H9 (cell line): ENCODE results near the gene GLOD4. TPM values are rescaled to one million over a fixed set of nuclear protein-coding genes. Genes with fewer than 3 reads are reported as not detected.
A peak's percentile ranks its signal among the peaks of the same experiment; 100 is the strongest.
"Not testable (repeated sequence)": the region's sequence is repeated elsewhere in the genome, so short reads cannot be mapped to it uniquely, and the experiment has no call there.

Experiments
- DNase-seq: peaks from one replicate; pipeline ENCODE4 v3.0.0-alpha.2; 2017
- H2AFZ ChIP-seq: one replicate; pipeline ENCODE4 v1.6.1; 2013; ENCODE audit warnings: mild to moderate bottlenecking, low read length, control low read depth, moderate library complexity
- H2AK5ac ChIP-seq: 2 replicates; pipeline ENCODE4 v1.6.1; 2013; ENCODE audit warnings: low read length, control low read depth, mixed read lengths; ENCODE audit not compliant: insufficient read length
- H2BK120ac ChIP-seq: one replicate; pipeline ENCODE4 v1.6.1; 2013; ENCODE audit warnings: low read depth, mild to moderate bottlenecking, low read length, control low read depth, inconsistent platforms; ENCODE audit not compliant: poor library complexity, severe bottlenecking
- H2BK12ac ChIP-seq: 2 replicates; pipeline ENCODE4 v1.6.1; 2013; ENCODE audit warnings: low read length, control low read depth, mixed read lengths, low read depth; ENCODE audit not compliant: insufficient read length
- H2BK15ac ChIP-seq: 2 replicates; pipeline ENCODE4 v1.6.1; 2013; ENCODE audit warnings: low read depth, low read length, control low read depth
- H2BK20ac ChIP-seq: one replicate; pipeline ENCODE4 v1.6.1; 2013; ENCODE audit warnings: low read depth, mild to moderate bottlenecking, low read length, control low read depth, inconsistent platforms; ENCODE audit not compliant: poor library complexity, severe bottlenecking
- H2BK5ac ChIP-seq: 2 replicates; pipeline ENCODE4 v1.6.1; 2013; ENCODE audit warnings: low read length, control low read depth, mixed read lengths; ENCODE audit not compliant: insufficient read length
- H3K14ac ChIP-seq: 2 replicates; pipeline ENCODE4 v1.6.1; 2013; ENCODE audit warnings: low read length, control low read depth; ENCODE audit not compliant: insufficient read depth
- H3K18ac ChIP-seq: 2 replicates; pipeline ENCODE4 v1.6.1; 2013; ENCODE audit warnings: low read depth, mild to moderate bottlenecking, mixed read lengths, low read length, control low read depth; ENCODE audit not compliant: insufficient read length
- H3K23ac ChIP-seq: 2 replicates; pipeline ENCODE4 v1.6.1; 2013; ENCODE audit warnings: low read length, control low read depth, mixed read lengths, low read depth; ENCODE audit not compliant: insufficient read length
- H3K23me2 ChIP-seq: 2 replicates; pipeline ENCODE4 v1.6.1; 2013; ENCODE audit warnings: low read depth, mild to moderate bottlenecking, mixed read lengths, low read length, control low read depth; ENCODE audit not compliant: insufficient read length, poor library complexity, severe bottlenecking
- H3K27ac ChIP-seq: 2 replicates; pipeline ENCODE4 v1.5.1; 2013; ENCODE audit warnings: low read length, control low read depth, mixed read lengths, low read depth; ENCODE audit not compliant: insufficient read length
- H3K27me3 ChIP-seq: 2 replicates; pipeline ENCODE4 v1.6.1; 2013; ENCODE audit warnings: low read length, control low read depth, inconsistent platforms; ENCODE audit not compliant: insufficient read depth
- H3K4ac ChIP-seq: 2 replicates; pipeline ENCODE4 v1.6.1; 2013; ENCODE audit warnings: low read depth, mild to moderate bottlenecking, control low read depth, inconsistent platforms, low read length, moderate library complexity
- H3K4me1 ChIP-seq: 2 replicates; pipeline ENCODE4 v1.6.1; 2013; ENCODE audit warnings: low read length, control low read depth, inconsistent platforms; ENCODE audit not compliant: insufficient read depth
- H3K4me2 ChIP-seq: 2 replicates; pipeline ENCODE4 v1.6.1; 2013; ENCODE audit warnings: low read length, control low read depth, mixed read lengths; ENCODE audit not compliant: insufficient read length, insufficient read depth
- H3K56ac ChIP-seq: 2 replicates; pipeline ENCODE4 v1.6.1; 2013; ENCODE audit warnings: low read depth, mild to moderate bottlenecking, mixed read lengths, low read length, control low read depth; ENCODE audit not compliant: insufficient read length
- H3K79me1 ChIP-seq: 2 replicates; pipeline ENCODE4 v1.6.1; 2013; ENCODE audit warnings: low read depth, mild to moderate bottlenecking, moderate library complexity, low read length, control low read depth, inconsistent platforms; ENCODE audit not compliant: insufficient read depth, poor library complexity, severe bottlenecking
- H3K79me2 ChIP-seq: 2 replicates; pipeline ENCODE4 v1.6.1; 2013; ENCODE audit warnings: low read length, control low read depth, inconsistent platforms; ENCODE audit not compliant: insufficient read depth
- H3K9ac ChIP-seq: 2 replicates; pipeline ENCODE4 v1.6.1; 2013; ENCODE audit warnings: low read length, control low read depth, mixed read lengths; ENCODE audit not compliant: insufficient read length; ENCODE audit errors: extremely low read depth
- H3K9me3 ChIP-seq: one replicate; pipeline ENCODE4 v1.6.1; 2013; ENCODE audit warnings: low read depth, low read length, inconsistent platforms; ENCODE audit not compliant: control insufficient read depth
- H3T11ph ChIP-seq: one replicate; pipeline ENCODE4 v1.6.1; 2013; ENCODE audit warnings: mild to moderate bottlenecking, low read length, control low read depth, inconsistent platforms
- H4K20me1 ChIP-seq: one replicate; pipeline ENCODE4 v1.6.1; 2013; ENCODE audit not compliant: control insufficient read depth, insufficient read length, insufficient read depth
- H4K5ac ChIP-seq: 2 replicates; pipeline ENCODE4 v1.6.1; 2013; ENCODE audit warnings: low read depth, mild to moderate bottlenecking, mixed read lengths, low read length, control low read depth; ENCODE audit not compliant: insufficient read length
- H4K8ac ChIP-seq: replicated peaks from 2 replicates; pipeline ENCODE4 v1.6.1; 2013; ENCODE audit warnings: low read length, control low read depth, mixed read lengths, low read depth; ENCODE audit not compliant: insufficient read length
- H4K91ac ChIP-seq: 2 replicates; pipeline ENCODE4 v1.6.1; 2013; ENCODE audit warnings: low read depth, mild to moderate bottlenecking, moderate library complexity, mixed read lengths, low read length, control low read depth; ENCODE audit not compliant: insufficient read length
- H3K27ac Mint-ChIP-seq, 3 experiments: 2 replicates in 2 of 3; 3 replicates in 1 of 3; pipeline ENCODE4 v1.8.0; 2020 to 2021; ENCODE audit warnings: mixed read lengths in 3 of 3, mild to moderate bottlenecking in 1 of 3, moderate library complexity in 1 of 3
- H3K27me3 Mint-ChIP-seq: 2 replicates; pipeline ENCODE4 v1.8.0; 2021; ENCODE audit warnings: low read depth, mild to moderate bottlenecking, moderate library complexity, mixed read lengths
- H3K36me3 Mint-ChIP-seq, 3 experiments: 2 replicates in 2 of 3; 3 replicates in 1 of 3; pipeline ENCODE4 v1.8.0; 2020 to 2021; ENCODE audit warnings: low read depth in 3 of 3, mixed read lengths in 3 of 3; ENCODE audit not compliant: insufficient read depth in 1 of 3
- H3K4me1 Mint-ChIP-seq, 2 experiments: 2 replicates each; pipeline ENCODE4 v1.8.0; 2020; ENCODE audit warnings: mixed read lengths in 2 of 2
- H3K4me3 Mint-ChIP-seq, 2 experiments: 2 replicates in 1 of 2; 3 replicates in 1 of 2; pipeline ENCODE4 v1.8.0; 2020 to 2021; ENCODE audit warnings: mild to moderate bottlenecking in 2 of 2, mixed read lengths in 2 of 2, moderate library complexity in 1 of 2
- H3K9me3 Mint-ChIP-seq, 2 experiments: 2 replicates in 1 of 2; 3 replicates in 1 of 2; pipeline ENCODE4 v1.8.0; 2020; ENCODE audit warnings: mild to moderate bottlenecking in 2 of 2, mixed read lengths in 2 of 2, moderate library complexity in 1 of 2
- WGBS: extraction: QIAGEN DNeasy Blood & Tissue Kit; methylation state at CpG from one replicate; pipeline ENCODE4 v1.1.7; 2013; ENCODE audit warnings: missing lambda C conversion rate, low lambda C conversion rate, mixed read lengths; ENCODE audit not compliant: insufficient read length; ENCODE audit errors: extremely low coverage; 5-methylcytosine and 5-hydroxymethylcytosine counted together
- total RNA-seq: library from RNA; stranded (reverse); gene quantifications from 2 replicates; pipeline ENCODE4 v1.2.1, GENCODE V29; 2021
- TF ChIP-seq, protein P1 (sequence below): fragments of 200-600 bp; sonication (generic); conservative IDR thresholded peaks from 3 replicates; pipeline ENCODE4 v1.8.0; 2021; ENCODE audit warnings: antibody characterized with exemption, mild to moderate bottlenecking

Gene GLOD4
- total RNA-seq, 1 experiment from 2014 or later: 106 TPM

GRCh38 chr17:791829-792228, 9.7 kb upstream of the GLOD4 start:
- Histone ChIP-seq H2BK20ac (no peak overlapping the region), H4K20me1 (no peaks in the 10 kb centered on the region), H2BK12ac (no peak overlapping the region), H4K8ac (no peak overlapping the region), H3K4me1 (no peaks in the 10 kb centered on the region), H2BK15ac (no peak overlapping the region), H4K91ac (no peak overlapping the region), H4K5ac (no peak overlapping the region), H3K79me1 (no peaks in the 10 kb centered on the region), H2AFZ (no peak overlapping the region), H3K4me2 (no peak overlapping the region), H3K56ac (no peak overlapping the region), H3K18ac (no peak overlapping the region), H3T11ph (no peak overlapping the region), H2BK5ac (no peak overlapping the region), H3K9me3 (no peaks in the 10 kb centered on the region), H3K27ac (no peak overlapping the region), H2AK5ac (no peak overlapping the region), H3K9ac (no peak overlapping the region), H3K23ac (no peak overlapping the region), H3K14ac (no peak overlapping the region), H3K23me2 (no peaks in the 10 kb centered on the region), H2BK120ac (no peak overlapping the region), H3K27me3 (no peaks in the 10 kb centered on the region), H3K4ac (no peak overlapping the region), H3K79me2 (no peaks in the 10 kb centered on the region)
- WGBS: no CpG with 5 or more reads among the region's 19 CpGs
- Mint-ChIP-seq H3K27me3 (no peaks in the 10 kb centered on the region; the same call in 1 of the 2 replicates), H3K36me3 (peaks cover 21 to 58% (median 56%) of the 10 kb centered on the region in 3 experiments; a peak in 6 of 7 replicates), H3K4me3 (no peak overlapping the region), H3K4me1 (peaks cover 10 to 24% of the 10 kb centered on the region in 2 experiments), H3K9me3 (no peaks in the 10 kb centered on the region), H3K27ac (peak overlapping the region in 1 of 3 experiments; percentile 45; a peak in 2 of 7 replicates)
- no peak for DNase-seq
- TF ChIP-seq, protein P1, sequence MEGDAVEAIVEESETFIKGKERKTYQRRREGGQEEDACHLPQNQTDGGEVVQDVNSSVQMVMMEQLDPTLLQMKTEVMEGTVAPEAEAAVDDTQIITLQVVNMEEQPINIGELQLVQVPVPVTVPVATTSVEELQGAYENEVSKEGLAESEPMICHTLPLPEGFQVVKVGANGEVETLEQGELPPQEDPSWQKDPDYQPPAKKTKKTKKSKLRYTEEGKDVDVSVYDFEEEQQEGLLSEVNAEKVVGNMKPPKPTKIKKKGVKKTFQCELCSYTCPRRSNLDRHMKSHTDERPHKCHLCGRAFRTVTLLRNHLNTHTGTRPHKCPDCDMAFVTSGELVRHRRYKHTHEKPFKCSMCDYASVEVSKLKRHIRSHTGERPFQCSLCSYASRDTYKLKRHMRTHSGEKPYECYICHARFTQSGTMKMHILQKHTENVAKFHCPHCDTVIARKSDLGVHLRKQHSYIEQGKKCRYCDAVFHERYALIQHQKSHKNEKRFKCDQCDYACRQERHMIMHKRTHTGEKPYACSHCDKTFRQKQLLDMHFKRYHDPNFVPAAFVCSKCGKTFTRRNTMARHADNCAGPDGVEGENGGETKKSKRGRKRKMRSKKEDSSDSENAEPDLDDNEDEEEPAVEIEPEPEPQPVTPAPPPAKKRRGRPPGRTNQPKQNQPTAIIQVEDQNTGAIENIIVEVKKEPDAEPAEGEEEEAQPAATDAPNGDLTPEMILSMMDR: no peak

GRCh38 chr17:790874-791247, 8.8 kb upstream of the GLOD4 start:
- H3K4me3 Mint-ChIP-seq, H3K4me2 ChIP-seq, H3K9me3 ChIP-seq, H4K8ac ChIP-seq, H4K5ac ChIP-seq, H2AK5ac ChIP-seq, H3K4ac ChIP-seq, H3K27me3 ChIP-seq, H3K23ac ChIP-seq, H2BK5ac ChIP-seq, H3K4me1 ChIP-seq, H3K27me3 Mint-ChIP-seq, H3K9me3 Mint-ChIP-seq, H3K14ac ChIP-seq, H3K23me2 ChIP-seq, H4K91ac ChIP-seq, H2BK15ac ChIP-seq, H3K27ac ChIP-seq, H2BK120ac ChIP-seq, H3K18ac ChIP-seq, H3K79me2 ChIP-seq, H2AFZ ChIP-seq, H3K79me1 ChIP-seq, H2BK20ac ChIP-seq, H3K56ac ChIP-seq, H2BK12ac ChIP-seq, H4K20me1 ChIP-seq, H3T11ph ChIP-seq, H3K9ac ChIP-seq: not testable (repeated sequence)
- peak overlapping the region in 1 of 3 experiments; percentile 93; a peak in 2 of 7 replicates for H3K27ac Mint-ChIP-seq
- no CpG with 5 or more reads among the region's 12 CpGs for WGBS
- peaks cover 10 to 24% of the 10 kb centered on the region in 2 experiments for H3K4me1 Mint-ChIP-seq
- peak; percentile 89 for DNase-seq
- peaks cover 22 to 53% (median 50%) of the 10 kb centered on the region in 3 experiments; a peak in 6 of 7 replicates for H3K36me3 Mint-ChIP-seq
